Measurements from ENCODE around the gene ZFR. TPM values are rescaled to one million over a fixed set of nuclear protein-coding genes. Genes with fewer than 3 reads are reported as not detected.
A peak's percentile ranks its signal among the peaks of the same experiment; 100 is the strongest.

The ZFR gene
- total RNA-seq, 1 experiment from 2014 or later = 62.4 TPM

DNA sequence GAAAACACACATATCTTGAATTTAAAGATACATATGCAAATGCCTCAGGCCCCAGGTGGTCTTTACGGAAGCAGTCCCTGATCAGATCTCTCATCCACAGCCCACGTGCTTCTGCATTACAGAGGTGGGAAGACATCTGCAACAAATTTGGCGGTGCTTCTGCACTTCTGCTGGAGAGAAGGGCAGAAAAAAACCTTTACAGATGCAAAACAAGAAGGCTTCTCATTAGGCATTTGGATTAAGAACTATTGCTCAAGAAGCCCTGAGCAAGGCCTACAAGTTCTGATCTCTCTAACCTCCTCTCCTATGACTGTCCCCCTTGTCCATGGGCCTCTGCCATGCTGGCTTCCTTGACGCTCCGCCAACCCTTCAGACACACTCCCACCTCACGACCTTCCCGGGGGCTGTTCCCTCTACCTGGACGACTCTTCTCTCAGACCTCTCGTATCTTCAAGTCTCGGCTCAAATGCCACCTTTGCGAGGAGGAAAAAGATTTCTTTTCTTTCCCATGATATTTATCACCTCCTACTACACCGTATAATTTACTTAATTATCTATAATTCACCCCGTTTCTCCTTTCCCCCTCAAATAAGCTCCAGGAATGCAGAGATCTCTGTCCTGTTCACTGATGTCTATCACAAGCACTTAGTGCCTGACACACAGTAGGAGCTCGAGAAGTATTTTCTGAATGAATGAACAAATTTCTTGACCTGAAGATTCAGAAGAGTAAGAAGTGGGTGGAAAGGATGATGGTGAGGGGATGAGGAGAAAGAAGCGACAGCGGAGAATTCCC lies 132.9 kb downstream of the ZFR start:
- no peak overlapping the region for H2BK20ac ChIP-seq (ENCODE audit: low read depth, low read length, poor library complexity, severe bottlenecking)

More for the DNA sequence above, 132.9 kb downstream of the ZFR start:
- no peak overlapping the region for H2BK15ac ChIP-seq (ENCODE audit: low read depth, low read length)
- H3K56ac ChIP-seq (ENCODE audit: insufficient read length, low read depth, low read length) = no peak overlapping the region
- peaks cover 5% of the 10 kb centered on the region for H3K79me1 ChIP-seq (ENCODE audit: insufficient read depth, low read depth, low read length, poor library complexity, severe bottlenecking)
- peak overlapping the region; percentile 78 for H3K9ac ChIP-seq (ENCODE audit: extremely low read depth, insufficient read length, low read length)
- H3K4me1 ChIP-seq (ENCODE audit: insufficient read depth, low read length) = peaks cover 3% of the 10 kb centered on the region; the same call in 1 of the 2 replicates
- peak overlapping the region; percentile 38 to 52 (median 49); a peak in 6 of 7 replicates for H3K27ac Mint-ChIP-seq
- no peak overlapping the region for H2BK120ac ChIP-seq (ENCODE audit: low read depth, low read length, poor library complexity, severe bottlenecking)
- H3K27me3 Mint-ChIP-seq (ENCODE audit: low read depth) = no peaks in the 10 kb centered on the region
- no peak overlapping the region for H2BK5ac ChIP-seq (ENCODE audit: insufficient read length, low read length)
- no peak overlapping the region for H2AFZ ChIP-seq (ENCODE audit: low read length)
- no peak overlapping the region for H3K14ac ChIP-seq (ENCODE audit: insufficient read depth, low read length)
- no peak overlapping the region for H4K8ac ChIP-seq (replicated peaks; ENCODE audit: insufficient read length, low read depth, low read length)
- 100% methylated on average over 2 of the region's 16 CpGs for WGBS (ENCODE audit: extremely low coverage, insufficient read length, low lambda C conversion rate)
- no peak for TF ChIP-seq CTCF (conservative IDR thresholded peaks at IDR 0.05)
- no peak overlapping the region for H3K27ac ChIP-seq (ENCODE audit: insufficient read length, low read depth, low read length)
- no peaks in the 10 kb centered on the region for H3K9me3 ChIP-seq (ENCODE audit: control insufficient read depth, low read depth, low read length)
- H3K27me3 ChIP-seq (ENCODE audit: insufficient read depth, low read length) = no peaks in the 10 kb centered on the region
- H3K79me2 ChIP-seq (ENCODE audit: insufficient read depth, low read length) = peaks cover 23% of the 10 kb centered on the region; the same call in 1 of the 2 replicates
- no peaks in the 10 kb centered on the region for H3K9me3 Mint-ChIP-seq
- H3K4me2 ChIP-seq (ENCODE audit: insufficient read depth, insufficient read length, low read length) = peak overlapping the region; percentile 93
- H3K4ac ChIP-seq (ENCODE audit: low read depth, low read length) = no peak overlapping the region
- peaks cover 11 to 28% (median 12%) of the 10 kb centered on the region in 3 experiments for H3K36me3 Mint-ChIP-seq (ENCODE audit: insufficient read depth in 1 of 3, low read depth in 3 of 3)
- peak overlapping the region; percentile 76 to 93 for H3K4me3 Mint-ChIP-seq
- no peak overlapping the region for H4K91ac ChIP-seq (ENCODE audit: insufficient read length, low read depth, low read length)
- no peak overlapping the region for H4K5ac ChIP-seq (ENCODE audit: insufficient read length, low read depth, low read length)
- H4K20me1 ChIP-seq (ENCODE audit: control insufficient read depth, insufficient read depth, insufficient read length) = no peaks in the 10 kb centered on the region
- H3T11ph ChIP-seq (ENCODE audit: low read length) = no peak overlapping the region
- DNase-seq = no peak
- H3K4me1 Mint-ChIP-seq = peaks cover 19 to 20% of the 10 kb centered on the region in 2 experiments
- peaks cover 8% of the 10 kb centered on the region for H3K23me2 ChIP-seq (ENCODE audit: insufficient read length, low read depth, low read length, poor library complexity, severe bottlenecking)
- H2AK5ac ChIP-seq (ENCODE audit: insufficient read length, low read length) = no peak overlapping the region
- H3K18ac ChIP-seq (ENCODE audit: insufficient read length, low read depth, low read length) = no peak overlapping the region
- no peak overlapping the region for H3K23ac ChIP-seq (ENCODE audit: insufficient read length, low read depth, low read length)
- no peak overlapping the region for H2BK12ac ChIP-seq (ENCODE audit: insufficient read length, low read depth, low read length)
